Measurements from ENCODE around the gene CAMK2B.
A peak's percentile ranks its signal among the peaks of the same experiment; 100 is the strongest.

Gene CAMK2B

GRCh38 chr7:44285561-44285960 is 39.8 kb downstream of the CAMK2B start:
- DNase-seq = no peak

GRCh38 chr7:44284881-44285541 is 40.4 kb downstream of the CAMK2B start:
- no peak for DNase-seq

GRCh38 chr7:44284216-44284615 is 41.2 kb downstream of the CAMK2B start:
- peak in 1 of 3 experiments; percentile 33 for DNase-seq

- DNase-seq = no peak
These were observed 41.8 kb downstream of the CAMK2B start for GRCh38 chr7:44283381-44284211.

GRCh38 chr7:44282601-44283171 is 42.7 kb downstream of the CAMK2B start:
- DNase-seq = no peak

- DNase-seq = no peak
These were observed 43.4 kb downstream of the CAMK2B start for GRCh38 chr7:44281811-44282600.

GRCh38 chr7:44280993-44281721 is 44.2 kb downstream of the CAMK2B start:
- DNase-seq = no peak

- no peak for DNase-seq
These were observed 44.8 kb downstream of the CAMK2B start for GRCh38 chr7:44280636-44280992.

GRCh38 chr7:44279731-44280505 is 45.5 kb downstream of the CAMK2B start:
- DNase-seq = no peak

GRCh38 chr7:44279286-44279685 is 46.1 kb downstream of the CAMK2B start:
- peak in 2 of 3 experiments; percentile 22 to 64 for DNase-seq

- DNase-seq = no peak
These were observed 46.8 kb downstream of the CAMK2B start for GRCh38 chr7:44278451-44279161.

GRCh38 chr7:44277851-44278250 is 47.5 kb downstream of the CAMK2B start:
- no peak for DNase-seq

- DNase-seq = no peak
These were observed 48.0 kb downstream of the CAMK2B start for GRCh38 chr7:44277391-44277790.

- no peak for DNase-seq
These were observed 48.7 kb downstream of the CAMK2B start for GRCh38 chr7:44276571-44277221.

GRCh38 chr7:44275957-44276570 is 49.3 kb downstream of the CAMK2B start:
- peak in 2 of 3 experiments; percentile 44 to 69 for DNase-seq

GRCh38 chr7:44275146-44275545 is 50.2 kb downstream of the CAMK2B start:
- no peak for DNase-seq

GRCh38 chr7:44274623-44274975 is 50.8 kb downstream of the CAMK2B start:
- DNase-seq = no peak

GRCh38 chr7:44273681-44274622 is 51.4 kb downstream of the CAMK2B start:
- no peak for DNase-seq

- DNase-seq = peak in 1 of 3 experiments; percentile 45
These were observed 52.4 kb downstream of the CAMK2B start for GRCh38 chr7:44272981-44273380.

Measured in NCI-H1417 (cell line).